PC-9 (cell line): Measurements from ENCODE around the gene EFNA3. TPM values are rescaled to one million over a fixed set of nuclear protein-coding genes. Genes with fewer than 3 reads are reported as not detected.
A peak's percentile ranks its signal among the peaks of the same experiment; 100 is the strongest.

Experiments
- BruUV-seq: library from RNA; stranded (reverse); fragments of 400-500 nt; replicated peaks from 2 replicates; lab custom pipeline; 2021; lab: Mats Ljungman, UMichigan
- CTCF ChIA-PET: fragments of 300-600 bp; sonication (Branson Sonifier 250); formaldehyde crosslinking; loops from one replicate; lab custom pipeline; 2022; ENCODE audit warnings: antibody characterized with exemption; lab: Charles Lee
- POLR2A ChIA-PET: fragments of 300-600 bp; sonication (Branson Sonifier 250); formaldehyde crosslinking; loops from one replicate; lab custom pipeline; 2022; ENCODE audit warnings: antibody characterized with exemption; ENCODE audit not compliant: unreplicated experiment; lab: Charles Lee
- DNase-seq, 2 experiments: peaks; one replicate each; pipeline versions ENCODE4 v3.0.0 to v3.0.0-alpha.2; 2015 to 2022; ENCODE audit warnings: mixed read lengths in 1 of 2
- H2AFZ ChIP-seq: fragments of 200-600 bp; sonication (generic); 2 replicates; pipeline ENCODE4 v1.8.1; 2017; ENCODE audit warnings: antibody characterized with exemption
- H3F3A ChIP-seq: fragments of 200-600 bp; sonication (generic); 2 replicates; pipeline ENCODE4 v1.8.1; 2017; ENCODE audit warnings: antibody characterized with exemption, mild to moderate bottlenecking, low read depth; ENCODE audit not compliant: insufficient read depth
- H3K27ac ChIP-seq: fragments of 200-600 bp; sonication (generic); 2 replicates; pipeline ENCODE4 v1.6.1; 2016; ENCODE audit warnings: mixed run types
- H3K27me3 ChIP-seq: fragments of 200-600 bp; sonication (generic); 2 replicates; pipeline ENCODE4 v1.6.1; 2016; ENCODE audit warnings: low read depth, mixed run types; ENCODE audit not compliant: insufficient read depth
- H3K36me3 ChIP-seq: fragments of 200-600 bp; sonication (generic); 2 replicates; pipeline ENCODE4 v1.6.1; 2016; ENCODE audit warnings: low read depth, mixed run types
- H3K4me1 ChIP-seq: fragments of 200-600 bp; sonication (generic); replicated peaks from 2 replicates; pipeline ENCODE4 v1.6.1; 2016; ENCODE audit warnings: mixed run types; ENCODE audit not compliant: insufficient read depth
- H3K4me2 ChIP-seq: fragments of 200-600 bp; sonication (generic); 2 replicates; pipeline ENCODE4 v1.6.1; 2017; ENCODE audit warnings: mixed run types
- H3K4me3 ChIP-seq: fragments of 200-600 bp; sonication (generic); 2 replicates; pipeline ENCODE4 v1.6.1; 2016; ENCODE audit warnings: mixed run types
- H3K79me2 ChIP-seq: fragments of 200-600 bp; sonication (generic); 2 replicates; pipeline ENCODE4 v1.6.1; 2017; ENCODE audit warnings: low read depth, mixed run types
- H3K9me2 ChIP-seq: fragments of 200-600 bp; sonication (generic); 2 replicates; pipeline ENCODE4 v1.8.1; 2017; ENCODE audit warnings: mild to moderate bottlenecking; ENCODE audit not compliant: insufficient read depth
- H3K9me3 ChIP-seq: fragments of 200-600 bp; sonication (generic); 2 replicates; pipeline ENCODE4 v1.8.1; 2016; ENCODE audit warnings: low read depth; ENCODE audit not compliant: insufficient read depth
- H4K20me1 ChIP-seq: fragments of 200-600 bp; sonication (generic); 2 replicates; pipeline ENCODE4 v1.8.1; 2017; ENCODE audit not compliant: insufficient read depth
- EZH2 ChIP-seq: fragments of 200-600 bp; sonication (generic); IDR thresholded peaks from 2 replicates; pipeline ENCODE4 v1.8.0; 2017; ENCODE audit warnings: antibody characterized with exemption, low read depth
- intact Hi-C: fragments of 100-400 bp; cut with micrococcal nuclease; formaldehyde crosslinking; loops from one replicate; pipeline ENCODE4 v1.10.0; 2022; ENCODE audit not compliant: unreplicated experiment
- total RNA-seq: library from RNA; stranded (reverse); gene quantifications from 2 replicates; pipeline ENCODE4 v1.2.3, GENCODE V29; 2021
- TF ChIP-seq, protein P1 (sequence below): fragments of 200-600 bp; sonication (generic); conservative IDR thresholded peaks from 2 replicates; pipeline ENCODE4 v1.6.1; 2017; ENCODE audit warnings: mixed run types, antibody characterized with exemption, mild to moderate bottlenecking, moderate library complexity

The EFNA3 gene
- total RNA-seq, 1 experiment from 2014 or later: 6.7 TPM

DNA sequence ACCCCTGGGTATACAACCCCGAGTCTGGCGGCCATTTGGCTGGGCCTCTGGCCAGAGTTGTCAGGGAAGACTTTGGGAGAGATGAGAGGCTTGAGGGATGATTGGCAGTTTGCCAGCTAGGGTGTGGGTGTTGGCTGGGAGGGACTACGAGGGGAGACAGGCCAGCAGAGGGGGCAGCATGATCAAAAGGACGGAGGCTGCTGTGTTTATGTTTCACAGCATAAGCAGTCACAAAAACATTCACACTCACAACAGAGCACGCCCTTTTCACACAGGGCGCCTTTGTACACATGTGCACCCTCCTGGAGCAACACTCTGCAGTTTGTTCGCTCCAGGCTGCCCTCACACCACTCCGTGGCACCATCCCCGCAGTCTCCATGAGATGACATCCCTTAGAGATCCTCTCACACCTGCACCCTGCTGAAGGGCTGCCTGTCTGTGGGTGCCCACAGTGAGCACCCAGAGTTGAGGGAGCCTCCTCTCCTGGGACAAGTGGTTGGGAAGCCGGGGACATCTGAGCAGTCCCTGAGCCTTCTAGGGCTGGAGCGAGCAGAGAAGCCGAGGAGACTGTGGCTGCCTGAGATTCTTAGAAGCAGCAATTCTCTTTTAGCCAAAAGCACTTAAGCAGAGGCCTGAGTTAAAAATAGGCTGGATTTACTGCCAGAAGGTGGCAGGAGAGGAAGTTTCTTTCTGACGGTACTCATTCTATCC, 15.4 kb downstream of the EFNA3 start:
- H3K4me2 ChIP-seq: peak overlapping the region; percentile 25; the same call in 1 of the 2 replicates
- H2AFZ ChIP-seq: no peak overlapping the region
- H3K4me1 ChIP-seq: 0 out of 2 replicates have a peak, but pooled peaks cover 4% of the 10 kb centered on the region
- POLR2A ChIA-PET: no interaction called here
- no peaks in the 10 kb centered on the region for H3K9me2 ChIP-seq
- peak in 1 of 2 experiments; percentile 53 for DNase-seq
- no peaks in the 10 kb centered on the region for H3K36me3 ChIP-seq
- no peak overlapping the region for H3K27ac ChIP-seq
- H3K9me3 ChIP-seq: no peaks in the 10 kb centered on the region
- no peaks in the 10 kb centered on the region for H3K79me2 ChIP-seq
- intact Hi-C loops: loop anchor here (2.0 kb wide), 1 partner anchor 35 kb away; no protein-coding TSS in a partner anchor
- no peaks in the 10 kb centered on the region for H3K27me3 ChIP-seq
- TF ChIP-seq, protein P1, sequence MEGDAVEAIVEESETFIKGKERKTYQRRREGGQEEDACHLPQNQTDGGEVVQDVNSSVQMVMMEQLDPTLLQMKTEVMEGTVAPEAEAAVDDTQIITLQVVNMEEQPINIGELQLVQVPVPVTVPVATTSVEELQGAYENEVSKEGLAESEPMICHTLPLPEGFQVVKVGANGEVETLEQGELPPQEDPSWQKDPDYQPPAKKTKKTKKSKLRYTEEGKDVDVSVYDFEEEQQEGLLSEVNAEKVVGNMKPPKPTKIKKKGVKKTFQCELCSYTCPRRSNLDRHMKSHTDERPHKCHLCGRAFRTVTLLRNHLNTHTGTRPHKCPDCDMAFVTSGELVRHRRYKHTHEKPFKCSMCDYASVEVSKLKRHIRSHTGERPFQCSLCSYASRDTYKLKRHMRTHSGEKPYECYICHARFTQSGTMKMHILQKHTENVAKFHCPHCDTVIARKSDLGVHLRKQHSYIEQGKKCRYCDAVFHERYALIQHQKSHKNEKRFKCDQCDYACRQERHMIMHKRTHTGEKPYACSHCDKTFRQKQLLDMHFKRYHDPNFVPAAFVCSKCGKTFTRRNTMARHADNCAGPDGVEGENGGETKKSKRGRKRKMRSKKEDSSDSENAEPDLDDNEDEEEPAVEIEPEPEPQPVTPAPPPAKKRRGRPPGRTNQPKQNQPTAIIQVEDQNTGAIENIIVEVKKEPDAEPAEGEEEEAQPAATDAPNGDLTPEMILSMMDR: peak; percentile 56; the same call in 1 of the 2 replicates
- no peak for TF ChIP-seq EZH2
- CTCF ChIA-PET: interaction anchor here (0.6 kb wide), 1 partner anchor 68 kb away, joined by 6 read pairs; no protein-coding TSS in a partner anchor
- H4K20me1 ChIP-seq: no peaks in the 10 kb centered on the region
- peaks cover 8% of the 10 kb centered on the region; the same call in 1 of the 2 replicates for H3F3A ChIP-seq
- no TSS peak for BruUV-seq
- no peak overlapping the region for H3K4me3 ChIP-seq

DNA sequence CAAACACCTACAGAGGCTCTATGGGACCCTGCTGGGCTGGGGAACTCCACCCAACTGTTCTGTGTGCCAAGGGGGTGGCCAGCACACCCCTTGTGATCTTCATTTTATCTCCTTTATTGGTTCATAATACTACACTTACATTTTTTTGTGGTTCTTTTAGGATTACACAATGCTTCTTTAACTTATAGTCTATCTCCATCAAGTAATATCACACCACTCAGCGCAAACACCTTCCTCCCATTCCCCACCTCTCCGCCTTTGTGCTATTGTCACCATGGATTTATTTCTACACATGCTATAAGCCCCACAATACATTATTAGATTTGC, 15.9 kb downstream of the EFNA3 start:
- Histone ChIP-seq H3K27ac (no peak overlapping the region), H3K4me2 (no peak overlapping the region), H4K20me1 (no peaks in the 10 kb centered on the region), H2AFZ (no peak overlapping the region), H3K79me2 (no peaks in the 10 kb centered on the region), H3K9me3 (no peaks in the 10 kb centered on the region), H3F3A (peaks cover 8% of the 10 kb centered on the region; the same call in 1 of the 2 replicates), H3K9me2 (no peaks in the 10 kb centered on the region), H3K36me3 (no peaks in the 10 kb centered on the region), H3K4me3 (no peak overlapping the region), H3K4me1 (0 out of 2 replicates have a peak, but pooled peaks cover 4% of the 10 kb centered on the region), H3K27me3 (no peaks in the 10 kb centered on the region)
- no peak for DNase-seq
- no peak for TF ChIP-seq EZH2
- TF ChIP-seq, protein P1: no peak; the same call in 1 of the 2 replicates
- POLR2A ChIA-PET: no interaction called here
- intact Hi-C loops: loop anchor here (2.0 kb wide), 1 partner anchor 34 kb away; no protein-coding TSS in a partner anchor
- CTCF ChIA-PET: no interaction called here
- no TSS peak for BruUV-seq

DNA sequence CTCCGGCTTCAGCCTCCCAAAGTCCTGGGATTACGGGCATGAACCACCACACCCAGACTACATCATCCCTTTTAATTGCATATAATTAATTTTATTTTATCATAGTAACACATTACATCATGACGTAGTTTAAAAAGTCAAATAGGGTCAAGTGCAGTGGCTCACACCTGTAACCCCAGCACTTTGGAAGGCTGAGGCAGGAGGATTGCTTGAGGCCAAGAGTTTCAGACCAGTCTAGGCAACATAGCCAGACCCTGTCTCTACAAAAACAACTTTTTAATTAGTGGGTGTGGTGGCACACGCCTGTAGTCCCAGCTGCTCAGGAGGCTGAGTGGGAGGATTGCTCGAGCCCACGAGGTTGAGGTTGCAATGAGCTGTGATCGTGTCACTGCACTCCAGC, 20.7 kb downstream of the EFNA3 start:
- no peak overlapping the region for H3K4me2 ChIP-seq
- TF ChIP-seq, protein P1: no peak
- no peak for TF ChIP-seq EZH2
- H3K27me3 ChIP-seq: no peaks in the 10 kb centered on the region
- POLR2A ChIA-PET: interaction anchor here (0.7 kb wide), 1 partner anchor 26 kb away, joined by 5 read pairs; no protein-coding TSS in a partner anchor
- CTCF ChIA-PET: interaction anchor here (0.7 kb wide), 1 partner anchor 43 kb away, joined by 15 read pairs; no protein-coding TSS in a partner anchor
- intact Hi-C loops: no loop called here
- H2AFZ ChIP-seq: no peak overlapping the region
- 0 out of 2 replicates have a peak, but pooled peaks cover 4% of the 10 kb centered on the region for H3F3A ChIP-seq
- no peak for DNase-seq
- H3K9me3 ChIP-seq: no peaks in the 10 kb centered on the region
- no peak overlapping the region for H3K27ac ChIP-seq
- H3K36me3 ChIP-seq: no peaks in the 10 kb centered on the region
- no peaks in the 10 kb centered on the region for H4K20me1 ChIP-seq
- BruUV-seq: no TSS peak
- no peaks in the 10 kb centered on the region for H3K79me2 ChIP-seq
- no peak overlapping the region for H3K4me3 ChIP-seq
- no peaks in the 10 kb centered on the region for H3K4me1 ChIP-seq
- no peaks in the 10 kb centered on the region for H3K9me2 ChIP-seq
